Kidney (tissue), 14 donors: Measurements from ENCODE around the gene ZNF700. TPM values are rescaled to one million over a fixed set of nuclear protein-coding genes. Genes with fewer than 3 reads are reported as not detected.
A peak's percentile ranks its signal among the peaks of the same experiment; 100 is the strongest.
"Not testable (repeated sequence)": the region's sequence is repeated elsewhere in the genome, so short reads cannot be mapped to it uniquely, and the experiment has no call there.

Source experiments
- DNase-seq, 5 donors: peaks; one replicate each; pipeline ENCODE4 v3.0.0-alpha.2; 2013 to 2020
- FAIRE-seq: peaks from 2 replicates; lab custom pipeline; 2012; peaks lifted over from hg19 to GRCh38; lab: Jason Lieb, UNC
- H3K27ac ChIP-seq, 2 donors: one replicate each; pipeline ENCODE4 v1.7.0; 2013; ENCODE audit warnings: low read depth in 2 of 2, low read length in 2 of 2, inconsistent platforms in 1 of 2
- H3K27me3 ChIP-seq: one replicate; pipeline ENCODE4 v1.7.1; 2013; ENCODE audit warnings: low read length, inconsistent platforms; ENCODE audit not compliant: control insufficient read depth, insufficient read depth
- H3K36me3 ChIP-seq, 3 donors: one replicate each; pipeline versions ENCODE4 v1.7.0 to v1.7.1; 2013; ENCODE audit warnings: low read length in 3 of 3, control low read depth in 1 of 3, inconsistent platforms in 1 of 3; ENCODE audit not compliant: insufficient read depth in 3 of 3, control insufficient read depth in 2 of 3
- H3K4me1 ChIP-seq, 3 donors: one replicate each; pipeline versions ENCODE4 v1.7.0 to v1.7.1; 2013; ENCODE audit warnings: low read length in 3 of 3, inconsistent platforms in 1 of 3, low read depth in 1 of 3; ENCODE audit not compliant: control insufficient read depth in 2 of 3, insufficient read depth in 2 of 3
- H3K4me3 ChIP-seq, 3 donors: one replicate each; pipeline versions ENCODE4 v1.7.0 to v1.8.1; 2013; ENCODE audit warnings: low read length in 3 of 3, control low read depth in 1 of 3, inconsistent platforms in 1 of 3
- H3K9ac ChIP-seq, 3 donors: one replicate each; pipeline versions ENCODE4 v1.7.0 to v1.7.1; 2013; ENCODE audit warnings: low read length in 3 of 3, control low read depth in 1 of 3, inconsistent platforms in 1 of 3
- H3K9me3 ChIP-seq, 3 donors: one replicate each; pipeline versions ENCODE4 v1.7.0 to v1.7.1; 2013; ENCODE audit warnings: low read length in 3 of 3, control low read depth in 1 of 3, inconsistent platforms in 1 of 3; ENCODE audit not compliant: control insufficient read depth in 2 of 3, insufficient read depth in 1 of 3
- CTCF ChIP-seq: IDR thresholded peaks from 3 replicates; pipeline ENCODE4 v1.5.1; 2012; ENCODE audit warnings: mild to moderate bottlenecking, moderate library complexity, borderline replicate concordance; ENCODE audit not compliant: insufficient read depth; ENCODE audit errors: extremely low read depth
- intact Hi-C: fragments of 100-400 bp; cut with DNase I; formaldehyde crosslinking; loops from one replicate; pipeline ENCODE4 v1.11.1; 2022
- polyA plus RNA-seq: library from polyadenylated mRNA; stranded (reverse); fragments of 350-450 nt; fragmentation: Illumina TruSeq; extraction: RNeasy Lipid Tissue Mini Kit (QIAGEN cat#74804); gene quantifications from one replicate; pipeline ENCODE4 v1.2.3, GENCODE V29; 2014; ENCODE audit warnings: low read depth, low replicate concordance; ENCODE audit not compliant: insufficient read depth
- total RNA-seq: library from RNA; stranded (reverse); fragmentation: NEBNext Ultra II Directional; extraction: Animal tissue kit (Norgen Biotek cat#: 25700); gene quantifications from one replicate; pipeline ENCODE4 v1.2.1, GENCODE V29; 2021
- donor health status: control.
- donor health status: control.
- donor health status: control.
- donor health status: control.
- donor health status: control.
- donor health status: DM: yes; HTN: yes; CAD: no.
- donor health status: Normal renal cell carcinoma (clear cell type).

Gene ZNF700
- total and polyA plus RNA-seq, 2 donors from 2014 or later, result 7.2 to 20.9 TPM

DNA sequence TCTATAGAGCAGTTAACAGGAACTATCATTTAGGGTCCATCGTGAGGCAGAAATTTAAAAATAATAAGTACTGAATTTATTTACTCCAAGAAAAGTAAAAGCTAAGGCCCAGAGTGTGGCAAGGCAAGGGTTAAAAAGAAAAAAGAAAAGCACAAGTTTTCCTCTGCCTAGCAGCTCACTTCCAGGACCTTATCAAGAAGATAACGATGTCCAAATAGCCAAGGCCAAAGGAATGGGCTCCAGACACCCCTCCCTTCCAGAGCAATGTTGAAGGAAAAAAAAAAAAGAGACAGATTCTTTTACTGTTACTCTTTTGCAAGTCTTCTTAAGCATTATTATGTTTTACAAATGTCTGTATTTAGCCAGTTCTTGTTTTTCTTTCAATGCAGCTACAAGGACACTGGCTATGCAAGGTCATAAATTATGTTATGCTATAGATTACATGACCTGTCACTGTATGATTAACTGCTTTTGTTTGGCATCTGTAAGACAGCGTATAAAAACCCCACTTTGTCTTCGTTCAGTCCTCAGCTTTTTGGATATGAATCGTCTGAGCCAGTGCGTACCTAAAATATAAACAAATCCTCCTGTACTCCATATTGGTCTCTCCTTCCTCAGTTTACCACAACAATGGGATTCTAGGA is 2.9 kb upstream of the ZNF700 start:
- intact Hi-C loops, result no loop called here
- no peaks in the 10 kb centered on the region for H3K36me3 ChIP-seq
- H3K9me3 ChIP-seq, result no peaks in the 10 kb centered on the region
- DNase-seq (peak in 2 of 5 donors; percentile 16 to 32), FAIRE-seq (no peak)
- no peaks in the 10 kb centered on the region for H3K27me3 ChIP-seq
- no peak for TF ChIP-seq CTCF
- H3K9ac ChIP-seq, result no peak overlapping the region
- H3K4me1 ChIP-seq, result peaks cover 0 to 12% (median 0%) of the 10 kb centered on the region in 3 donors
- no peak overlapping the region for H3K4me3 ChIP-seq
- H3K27ac ChIP-seq, result no peak overlapping the region

DNA sequence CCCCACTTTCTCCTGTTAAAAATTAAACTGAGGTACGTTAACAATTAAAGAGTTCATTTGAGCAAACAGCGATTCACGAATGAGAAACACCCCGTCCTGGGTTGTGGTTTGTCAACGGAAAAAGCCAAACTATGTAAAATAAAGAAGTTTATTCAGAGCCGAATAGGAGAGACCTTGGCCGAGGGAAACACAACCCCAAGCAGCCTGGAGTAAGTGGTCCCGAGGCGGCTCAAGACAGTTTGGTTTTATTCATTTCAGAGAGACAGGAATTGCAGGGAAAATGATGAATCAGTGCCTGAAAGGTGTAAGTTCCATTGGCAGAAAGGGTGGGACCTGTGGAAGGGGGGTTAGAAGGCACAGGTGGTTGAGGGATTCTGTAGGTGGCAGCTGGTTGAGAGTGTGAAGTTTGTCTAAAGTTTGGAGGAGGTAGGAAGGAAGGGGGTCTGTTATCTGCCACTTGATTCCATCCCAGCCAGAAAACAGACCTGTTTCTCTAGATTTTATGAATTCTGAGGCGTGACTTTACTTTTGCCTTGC is 812 bp downstream of the ZNF700 start:
- peak overlapping the region; percentile 64 to 85 (median 83) for H3K9ac ChIP-seq
- FAIRE-seq, H3K27me3 ChIP-seq, H3K36me3 ChIP-seq, intact Hi-C loops, H3K9me3 ChIP-seq: not testable (repeated sequence)
- peaks cover 0 to 14% (median 0%) of the 10 kb centered on the region in 3 donors for H3K4me1 ChIP-seq
- peak overlapping the region; percentile 85 to 92 (median 92) for H3K4me3 ChIP-seq
- DNase-seq, result peak in 1 of 5 donors; percentile 64
- peak overlapping the region; percentile 97 for H3K27ac ChIP-seq

GRCh38 chr19:11927227-11927626 is 2.3 kb downstream of the ZNF700 start:
- no peaks in the 10 kb centered on the region for H3K36me3 ChIP-seq
- DNase-seq (no peak), FAIRE-seq (no peak)
- peaks cover 0 to 14% (median 0%) of the 10 kb centered on the region in 3 donors for H3K4me1 ChIP-seq
- no peaks in the 10 kb centered on the region for H3K9me3 ChIP-seq
- intact Hi-C loops, result no loop called here
- no peak for TF ChIP-seq CTCF
- H3K27ac ChIP-seq, result no peak overlapping the region
- no peaks in the 10 kb centered on the region for H3K27me3 ChIP-seq
- H3K9ac ChIP-seq, result no peak overlapping the region
- no peak overlapping the region for H3K4me3 ChIP-seq

DNA sequence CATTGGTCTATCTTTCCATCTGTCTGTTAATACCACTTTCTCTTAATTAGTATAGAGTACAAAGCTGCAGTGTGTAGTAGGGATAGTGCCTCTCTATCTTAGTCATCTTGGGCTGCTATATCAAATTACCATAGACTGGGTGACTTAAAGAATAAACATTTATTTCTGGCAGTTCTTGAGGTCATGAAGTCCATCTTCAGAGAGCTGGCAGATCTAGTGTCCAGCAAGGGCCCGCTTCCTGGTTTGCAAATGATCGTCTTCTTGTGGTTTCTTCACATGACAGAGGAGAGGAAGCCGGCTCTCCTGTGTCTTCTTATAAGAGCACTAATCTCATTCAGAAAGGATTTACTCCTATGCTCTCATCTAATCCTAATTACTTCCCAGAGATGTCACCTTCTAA is 6.1 kb downstream of the ZNF700 start:
- intact Hi-C loops, result no loop called here
- no peak for FAIRE-seq

More for the DNA sequence above, 6.1 kb downstream of the ZNF700 start:
- Histone ChIP-seq H3K4me3 (no peak overlapping the region), H3K9ac (no peak overlapping the region), H3K36me3 (peaks cover 0 to 8% (median 0%) of the 10 kb centered on the region in 3 donors), H3K9me3 (peaks cover 0 to 4% (median 2%) of the 10 kb centered on the region in 3 donors), H3K27ac (no peak overlapping the region), H3K27me3 (no peaks in the 10 kb centered on the region), H3K4me1 (peaks cover 0 to 5% (median 0%) of the 10 kb centered on the region in 3 donors)
- no peak for DNase-seq
- TF ChIP-seq CTCF, result no peak
